H1 (cell line): ENCODE data around the gene TRUB1. TPM values are rescaled to one million over a fixed set of nuclear protein-coding genes. Genes with fewer than 3 reads are reported as not detected.

Experiments
- CTCF ChIA-PET: fragments of 300-600 bp; sonication (Branson Sonifier 250); formaldehyde crosslinking; loops from one replicate; lab custom pipeline; 2021; ENCODE audit not compliant: partially characterized antibody; lab: Charles Lee
- POLR2A ChIA-PET: fragments of 300-600 bp; sonication (Branson Sonifier 250); formaldehyde crosslinking; loops from one replicate; lab custom pipeline; 2021; ENCODE audit warnings: inconsistent platforms; ENCODE audit not compliant: partially characterized antibody; lab: Charles Lee
- DNase-seq, 2 experiments: peaks; one replicate each; pipeline versions ENCODE4 v3.0.0 to v3.0.0-alpha.2; 2010 to 2022; ENCODE audit warnings: low spot score in 2 of 2, low read depth in 1 of 2, mixed read lengths in 1 of 2
- FAIRE-seq: peaks from 2 replicates; lab custom pipeline; 2011; peaks lifted over from hg19 to GRCh38; lab: Jason Lieb, UNC
- H2AFZ ChIP-seq: 2 replicates; pipeline ENCODE4 v1.8.1; 2012; ENCODE audit warnings: low read length, inconsistent platforms
- H2AK5ac ChIP-seq: 2 replicates; pipeline ENCODE4 v1.6.1; 2013; ENCODE audit warnings: low read depth, low read length
- H2BK120ac ChIP-seq: replicated peaks from 2 replicates; pipeline ENCODE3; 2013; ENCODE audit warnings: low read depth, low read length, inconsistent platforms
- H2BK12ac ChIP-seq: 2 replicates; pipeline ENCODE4 v1.6.1; 2013; ENCODE audit warnings: low read depth, low read length
- H2BK15ac ChIP-seq: 2 replicates; pipeline ENCODE4 v1.6.1; 2013; ENCODE audit warnings: low read length
- H2BK20ac ChIP-seq: 2 replicates; pipeline ENCODE4 v1.6.1; 2013; ENCODE audit warnings: low read length
- H2BK5ac ChIP-seq: 2 replicates; pipeline ENCODE4 v1.6.1; 2013; ENCODE audit warnings: low read depth, low read length
- H3K14ac ChIP-seq: 2 replicates; pipeline ENCODE4 v1.6.1; 2013; ENCODE audit warnings: inconsistent platforms; ENCODE audit not compliant: insufficient read length
- H3K18ac ChIP-seq: 2 replicates; pipeline ENCODE4 v1.6.1; 2013; ENCODE audit warnings: low read length; ENCODE audit errors: extremely low read depth
- H3K23ac ChIP-seq: 2 replicates; pipeline ENCODE4 v1.6.1; 2013; ENCODE audit warnings: inconsistent platforms; ENCODE audit not compliant: insufficient read length
- H3K23me2 ChIP-seq: 2 replicates; pipeline ENCODE4 v1.6.1; 2013; ENCODE audit warnings: low read depth, low read length
- H3K27ac ChIP-seq: 2 replicates; pipeline ENCODE4 v1.6.1; 2011; ENCODE audit warnings: low read depth, low read length, inconsistent platforms
- H3K27me3 ChIP-seq, 4 experiments: replicated peaks in 1 of 4; 1 replicate in 1 of 4; 2 replicates in 3 of 4; pipeline versions ENCODE4 v1.6.1 to v1.8.1; 2011 to 2013; ENCODE audit warnings: low read length in 3 of 4, mild to moderate bottlenecking in 3 of 4, inconsistent platforms in 2 of 4, mixed read lengths in 2 of 4, moderate library complexity in 1 of 4; ENCODE audit not compliant: control insufficient read depth in 3 of 4, insufficient read depth in 3 of 4; ENCODE audit errors: extremely low read depth in 1 of 4
- H3K36me3 ChIP-seq, 4 experiments: 2 replicates each; pipeline versions ENCODE4 v1.6.1 to v1.8.1; 2011 to 2013; ENCODE audit warnings: mild to moderate bottlenecking in 4 of 4, low read length in 3 of 4, moderate library complexity in 2 of 4, control low read depth in 1 of 4, inconsistent platforms in 1 of 4; ENCODE audit not compliant: insufficient read depth in 4 of 4, control insufficient read depth in 2 of 4
- H3K4ac ChIP-seq: replicated peaks from 2 replicates; pipeline ENCODE3; 2013; ENCODE audit warnings: low read length, low read depth, mixed read lengths, inconsistent platforms; ENCODE audit not compliant: insufficient read length
- H3K4me1 ChIP-seq, 4 experiments: replicated peaks in 1 of 4; 1 replicate in 1 of 4; 2 replicates in 3 of 4; pipeline versions ENCODE4 v1.6.1 to v1.8.1; 2011 to 2013; ENCODE audit warnings: low read length in 3 of 4, inconsistent platforms in 2 of 4, mixed read lengths in 1 of 4; ENCODE audit not compliant: insufficient read depth in 4 of 4, control insufficient read depth in 3 of 4
- H3K4me2 ChIP-seq, 2 experiments: 2 replicates each; pipeline versions ENCODE4 v1.6.1 to v1.8.1; 2011 to 2013; ENCODE audit warnings: low read depth in 2 of 2, low read length in 2 of 2, control low read depth in 1 of 2, inconsistent platforms in 1 of 2, mild to moderate bottlenecking in 1 of 2; ENCODE audit not compliant: insufficient read depth in 1 of 2
- H3K4me3 ChIP-seq, 4 experiments: fragments of 200-600, 300-600 bp in 1 of 4; sonication (generic), shearing (Covaris generic), sonication (Bioruptor Twin) in 1 of 4; 2 replicates each; pipeline versions ENCODE4 v1.5.1 to v1.8.1; 2011 to 2016; ENCODE audit warnings: low read length in 4 of 4, low read depth in 3 of 4, control low read depth in 2 of 4, inconsistent platforms in 2 of 4, mild to moderate bottlenecking in 2 of 4, mixed read lengths in 1 of 4, moderate library complexity in 1 of 4; ENCODE audit not compliant: insufficient read depth in 2 of 4; ENCODE audit errors: extremely low read depth in 1 of 4
- H3K56ac ChIP-seq: replicated peaks from 2 replicates; pipeline ENCODE3; 2013; ENCODE audit warnings: low read depth, mild to moderate bottlenecking, mixed read lengths, low read length, inconsistent platforms; ENCODE audit not compliant: insufficient read length
- H3K79me1 ChIP-seq: 2 replicates; pipeline ENCODE4 v1.6.1; 2013; ENCODE audit warnings: low read depth, low read length, control low read depth
- H3K79me2 ChIP-seq, 2 experiments: 2 replicates each; pipeline versions ENCODE4 v1.6.1 to v1.8.1; 2012 to 2013; ENCODE audit warnings: low read length in 2 of 2, mild to moderate bottlenecking in 2 of 2, inconsistent platforms in 1 of 2; ENCODE audit not compliant: insufficient read depth in 2 of 2, control insufficient read depth in 1 of 2
- H3K9ac ChIP-seq, 4 experiments: replicated peaks in 1 of 4; 1 replicate in 1 of 4; 2 replicates in 3 of 4; pipeline versions ENCODE4 v1.6.1 to v1.8.1; 2011 to 2013; ENCODE audit warnings: low read depth in 3 of 4, low read length in 3 of 4, control low read depth in 2 of 4, mild to moderate bottlenecking in 2 of 4, moderate library complexity in 2 of 4, inconsistent platforms in 1 of 4; ENCODE audit errors: extremely low read depth in 1 of 4
- H3K9me3 ChIP-seq, 2 experiments: 2 replicates each; pipeline versions ENCODE4 v1.6.1 to v1.8.1; 2012 to 2013; ENCODE audit warnings: mild to moderate bottlenecking in 2 of 2, moderate library complexity in 2 of 2, control low read depth in 1 of 2, inconsistent platforms in 1 of 2, low read depth in 1 of 2, low read length in 1 of 2, mixed read lengths in 1 of 2; ENCODE audit not compliant: insufficient read depth in 2 of 2
- H4K20me1 ChIP-seq, 2 experiments: replicated peaks in 1 of 2; 2 replicates each; pipeline versions ENCODE3 to v1.8.1; 2011 to 2013; ENCODE audit warnings: inconsistent platforms in 2 of 2, low read length in 2 of 2, mild to moderate bottlenecking in 1 of 2; ENCODE audit not compliant: insufficient read depth in 2 of 2, control insufficient read depth in 1 of 2
- H4K5ac ChIP-seq: 2 replicates; pipeline ENCODE4 v1.6.1; 2013; ENCODE audit warnings: low read length, low read depth, mixed read lengths, inconsistent platforms; ENCODE audit not compliant: insufficient read length
- H4K8ac ChIP-seq: 2 replicates; pipeline ENCODE4 v1.8.0; 2013; ENCODE audit warnings: mild to moderate bottlenecking, moderate library complexity, low read length, inconsistent platforms; ENCODE audit not compliant: insufficient read depth; ENCODE audit errors: extremely low read depth
- H4K91ac ChIP-seq: replicated peaks from 2 replicates; pipeline ENCODE3; 2013; ENCODE audit warnings: low read length, mixed read lengths, inconsistent platforms; ENCODE audit not compliant: insufficient read length
- ASH2L ChIP-seq: fragments of 200-600, 300-600 bp; sonication (generic); IDR thresholded peaks from one replicate; pipeline ENCODE4 v1.7.1; 2017; ENCODE audit warnings: low read length
- CTBP2 ChIP-seq: IDR thresholded peaks from 2 replicates; pipeline ENCODE4 v1.7.0; 2011; ENCODE audit warnings: borderline replicate concordance, mild to moderate bottlenecking, moderate library complexity, mixed read lengths, low read length; ENCODE audit not compliant: insufficient read depth, insufficient read length
- KDM4A ChIP-seq: IDR thresholded peaks from one replicate; pipeline ENCODE4 v1.7.1; 2012; ENCODE audit warnings: low read depth, mild to moderate bottlenecking, moderate library complexity, low read length, inconsistent platforms; ENCODE audit not compliant: severe bottlenecking
- KDM5A ChIP-seq: fragments of 200-600 bp; IDR thresholded peaks from 2 replicates; pipeline ENCODE4 v1.7.1; 2012; ENCODE audit warnings: mild to moderate bottlenecking, low read length, inconsistent platforms, mixed read lengths
- NANOG ChIP-seq: IDR thresholded peaks from 2 replicates; pipeline ENCODE4 v1.6.1; 2011; ENCODE audit warnings: low read length, low read depth, mild to moderate bottlenecking, inconsistent platforms; ENCODE audit not compliant: insufficient read depth, poor library complexity, severe bottlenecking
- POLR2AphosphoS5 ChIP-seq: IDR thresholded peaks from 2 replicates; pipeline ENCODE4 v1.6.1; 2011; ENCODE audit warnings: low read depth, low read length
- RBBP5 ChIP-seq: IDR thresholded peaks from 2 replicates; pipeline ENCODE4 v1.7.1; 2012; ENCODE audit warnings: low read depth, mild to moderate bottlenecking, inconsistent platforms, low read length, moderate library complexity, borderline replicate concordance
- RNF2 ChIP-seq: fragments of 200-900, 300-1000 bp; sonication (generic); IDR thresholded peaks from 2 replicates; pipeline ENCODE4 v1.7.1; 2016; ENCODE audit warnings: borderline replicate concordance, low read depth, mild to moderate bottlenecking, antibody characterized with exemption, low read length; ENCODE audit not compliant: poor library complexity, severe bottlenecking; ENCODE audit errors: missing control alignments
- RXRA ChIP-seq: IDR thresholded peaks from 2 replicates; pipeline ENCODE4 v1.6.1; 2011; ENCODE audit warnings: low read depth, mild to moderate bottlenecking, low read length, moderate library complexity; ENCODE audit not compliant: insufficient read depth
- SAP30 ChIP-seq: fragments of 300-600 bp; sonication (generic); IDR thresholded peaks from 2 replicates; pipeline ENCODE4 v1.7.1; 2012; ENCODE audit warnings: low read length, moderate library complexity, mild to moderate bottlenecking, inconsistent platforms; ENCODE audit not compliant: insufficient read depth, insufficient replicate concordance
- SIN3A ChIP-seq, 2 experiments: IDR thresholded peaks in 1 of 2; conservative IDR thresholded peaks in 1 of 2; 2 replicates each; pipeline ENCODE4 v1.6.1; 2011 to 2012; ENCODE audit warnings: low read length in 2 of 2, improper control_type of control experiment in 1 of 2, low read depth in 1 of 2, mild to moderate bottlenecking in 1 of 2
- SRF ChIP-seq: IDR thresholded peaks from 2 replicates; pipeline ENCODE4 v1.6.1; 2011; ENCODE audit warnings: mild to moderate bottlenecking, low read depth, low read length, moderate library complexity
- TAF1 ChIP-seq: IDR thresholded peaks from 2 replicates; pipeline ENCODE4 v1.6.1; 2011; ENCODE audit warnings: mild to moderate bottlenecking, low read depth, low read length
- WGBS, 2 experiments: shearing (Covaris generic) in 1 of 2; methylation state at CpG; one replicate each; pipeline versions ENCODE4 v1.1.6 to v1.1.7; 2013 to 2015; ENCODE audit warnings: low lambda C conversion rate in 2 of 2, mixed read lengths in 2 of 2, inconsistent platforms in 1 of 2, low coverage in 1 of 2, missing lambda C conversion rate in 1 of 2; ENCODE audit not compliant: insufficient replicate concordance in 2 of 2, insufficient coverage in 1 of 2, insufficient read length in 1 of 2; ENCODE audit errors: extremely low coverage in 1 of 2, missing lambda C conversion rate in 1 of 2; 5-methylcytosine and 5-hydroxymethylcytosine counted together
- polyA plus RNA-seq, 7 experiments: library from polyadenylated mRNA; depleted of rRNA in 3 of 7; stranded (reverse) in 5 of 7; unstranded in 2 of 7; fragments of >200 nt in 5 of 7; fragments of 200-250 nt in 2 of 7; gene quantifications; 1 replicate in 5 of 7; 2 replicates in 1 of 7; 4 replicates in 1 of 7; pipeline versions ENCODE4 v1.2.1 to v1.2.3, GENCODE V29; 2011 to 2013; ENCODE audit warnings: missing spikeins in 2 of 7, mixed read lengths in 2 of 7
- total RNA-seq: library from RNA; stranded (reverse); fragmentation: NEBNext Ultra II Directional; extraction: Animal tissue kit (Norgen Biotek cat#: 25700); gene quantifications from 2 replicates; pipeline ENCODE4 v1.2.1, GENCODE V29; 2021

TRUB1 gene
- total and polyA plus RNA-seq, 2 of the 8 experiments (the other 6 are each of a cell fraction or from before 2014, with no cell fraction given): 6.3 to 22.2 TPM

DNA sequence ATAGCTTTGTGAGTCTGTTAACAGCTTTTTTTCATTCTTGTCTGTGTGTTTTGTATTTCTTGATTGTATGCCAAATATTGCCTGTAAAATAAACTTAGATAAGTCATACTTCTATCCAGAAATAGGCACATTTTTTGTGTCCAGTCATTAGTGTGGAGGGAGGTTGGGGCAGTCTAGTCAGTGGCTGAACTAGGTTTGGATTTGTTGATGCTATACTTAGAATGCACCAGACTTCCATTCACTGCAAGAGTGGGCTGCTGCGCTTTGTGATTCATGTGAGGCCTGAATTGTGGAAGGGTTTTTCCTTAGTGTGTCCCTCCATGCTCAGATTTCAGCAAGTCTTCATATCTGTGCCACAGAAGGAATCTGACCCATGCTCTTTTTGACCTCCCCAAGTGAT is 50.0 kb downstream of the TRUB1 start:
- Histone ChIP-seq H3K79me2 (no peaks in the 10 kb centered on the region), H3K9me3 (peaks cover 6 to 19% of the 10 kb centered on the region in 2 experiments; a peak in 3 of 4 replicates), H3K79me1 (no peaks in the 10 kb centered on the region), H4K5ac (no peak overlapping the region), H3K9ac (no peak overlapping the region), H2BK20ac (no peak overlapping the region), H2BK5ac (no peak overlapping the region), H2AK5ac (no peak overlapping the region), H2BK120ac (no peak overlapping the region), H3K27ac (no peak overlapping the region), H3K14ac (no peak overlapping the region), H4K8ac (no peak overlapping the region), H3K36me3 (peaks cover 0 to 8% (median 0%) of the 10 kb centered on the region in 4 experiments; a peak in 3 of 8 replicates), H2BK12ac (no peak overlapping the region), H2BK15ac (no peak overlapping the region), H3K4me3 (no peak overlapping the region), H4K91ac (no peak overlapping the region), H3K27me3 (no peaks in the 10 kb centered on the region), H3K23me2 (no peaks in the 10 kb centered on the region; the same call in 1 of the 2 replicates), H3K18ac (no peak overlapping the region), H3K4ac (no peak overlapping the region), H3K4me2 (no peak overlapping the region), H3K23ac (no peak overlapping the region), H2AFZ (no peak overlapping the region), H4K20me1 (no peaks in the 10 kb centered on the region), H3K4me1 (0 out of 7 replicates have a peak, but pooled peaks cover 0 to 2% (median 0%) of the 10 kb centered on the region in 4 experiments), H3K56ac (no peak overlapping the region)
- POLR2A ChIA-PET: no interaction called here
- FAIRE-seq: no peak
- 92% methylated on average over 1 of the region's 1 CpG; no CpG with 5 or more reads in 1 of the 2 experiments for WGBS, 2 experiments
- DNase-seq: no peak
- CTCF ChIA-PET: interaction anchor here (1.2 to 1.3 kb wide), 2 partner anchors 33 to 110 kb away, joined by 3 read pairs; no protein-coding TSS in a partner anchor
- no peak for TF ChIP-seq SRF
- no peak for TF ChIP-seq CTBP2
- TF ChIP-seq SAP30: no peak
- no peak for TF ChIP-seq KDM4A
- TF ChIP-seq RBBP5: no peak
- TF ChIP-seq SIN3A (conservative IDR thresholded peaks at IDR 0.05 in 1 of 2, IDR thresholded peaks at IDR 0.05 in 1 of 2; ENCODE audit: low read depth in 1 of 2, low read length in 2 of 2): no peak
- TF ChIP-seq TAF1: no peak
- no peak for TF ChIP-seq KDM5A
- TF ChIP-seq RXRA: no peak
- TF ChIP-seq RNF2: no peak
- TF ChIP-seq NANOG: no peak
- no peak for TF ChIP-seq ASH2L
- TF ChIP-seq POLR2AphosphoS5: no peak
